ENCODE results near the gene IL20RB.

Gene IL20RB

DNA sequence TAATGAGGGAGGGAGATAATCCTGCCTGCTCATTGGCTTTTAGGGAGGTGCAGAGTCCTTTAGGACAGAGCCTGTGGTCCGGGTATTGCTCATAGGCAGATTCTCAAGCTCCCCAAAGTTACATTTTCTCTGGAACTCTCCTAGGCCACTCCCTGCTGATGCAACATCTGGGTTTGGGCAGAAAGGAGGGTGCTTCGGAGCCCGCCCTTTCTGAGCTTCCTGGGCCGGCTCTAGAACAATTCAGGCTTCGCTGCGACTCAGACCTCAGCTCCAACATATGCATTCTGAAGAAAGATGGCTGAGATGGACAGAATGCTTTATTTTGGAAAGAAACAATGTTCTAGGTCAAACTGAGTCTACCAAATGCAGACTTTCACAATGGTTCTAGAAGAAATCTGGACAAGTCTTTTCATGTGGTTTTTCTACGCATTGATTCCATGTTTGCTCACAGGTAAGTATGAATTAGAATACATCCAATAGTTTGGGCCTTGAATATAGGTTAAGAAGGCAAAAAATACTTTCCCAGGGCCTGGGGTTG lies at the start of gene IL20RB:
IL20RB (plus strand) TSS at position 233 of the 538 bp plus-strand sequence; CDS start at position 364, 131 bp downstream.
- DNase-seq (ENCODE audit: low read depth) = no peak

GRCh38 chr3:136908297-136908696 lies 49.5 kb upstream of the IL20RB start:
- DNase-seq (ENCODE audit: low read depth) = no peak

DNA sequence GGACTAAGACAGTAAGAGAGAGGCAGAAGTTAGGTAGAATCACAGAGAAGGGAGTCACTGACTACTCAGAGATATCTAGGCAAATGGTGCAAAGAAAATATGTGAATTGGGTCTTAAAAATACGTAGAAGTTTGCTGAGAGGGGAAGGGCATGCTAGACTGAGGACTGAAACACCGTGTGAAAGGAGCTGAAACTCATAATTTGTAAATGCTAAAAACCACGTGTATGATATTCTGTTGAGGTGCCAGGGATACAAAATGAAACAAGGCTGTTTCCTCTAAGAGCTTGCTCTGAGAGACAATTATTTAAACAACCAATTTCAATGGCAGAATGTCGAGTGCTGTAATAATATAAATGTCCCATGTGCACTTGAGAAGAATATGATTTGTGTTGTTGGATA lies 48.6 kb upstream of the IL20RB start:
- no peak for DNase-seq (ENCODE audit: low read depth)

DNA sequence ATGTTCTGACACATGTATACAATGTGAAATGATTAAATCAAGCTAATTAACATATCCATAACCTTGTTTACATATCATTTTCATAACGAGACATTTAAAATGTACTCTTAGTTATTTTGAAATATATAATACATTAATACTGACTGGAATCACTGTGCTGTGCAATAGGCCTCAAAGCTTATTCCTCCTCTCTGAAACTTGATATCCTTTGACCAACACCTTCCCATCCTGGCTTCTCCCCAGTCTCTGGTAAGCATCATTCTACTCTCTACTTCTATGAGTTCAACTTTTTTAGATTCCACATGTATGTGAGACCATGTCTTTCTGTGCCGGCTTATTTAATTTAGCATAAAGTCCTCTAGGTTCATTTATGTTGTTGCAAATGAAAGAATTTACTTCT lies 47.1 kb upstream of the IL20RB start:
- no peak for DNase-seq (ENCODE audit: low read depth)

DNA sequence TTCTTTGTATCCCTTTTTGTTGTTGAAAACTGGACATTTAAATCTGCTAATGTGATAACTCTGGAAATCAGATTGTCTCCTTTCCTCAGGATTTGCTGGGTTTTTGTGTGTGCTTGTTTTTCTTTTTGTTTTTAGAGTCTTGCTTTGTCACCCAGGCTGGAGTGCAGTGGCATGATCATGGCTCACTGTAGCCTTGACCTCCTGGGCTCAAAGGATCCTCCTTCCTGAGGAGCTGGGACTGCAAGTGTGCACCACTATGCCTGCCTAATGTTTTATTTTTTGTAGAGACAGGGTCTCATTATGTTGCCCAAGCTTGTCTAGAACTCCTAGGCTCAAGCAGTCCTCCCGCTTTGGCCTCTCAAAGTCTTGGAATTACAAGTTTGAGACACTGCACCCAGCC lies 44.6 kb upstream of the IL20RB start:
- no peak for DNase-seq (ENCODE audit: low read depth)

- DNase-seq (ENCODE audit: low read depth) = no peak
These were observed 43.0 kb upstream of the IL20RB start for GRCh38 chr3:136914739-136915138.

GRCh38 chr3:136916223-136916622 lies 41.6 kb upstream of the IL20RB start:
- DNase-seq (ENCODE audit: low read depth) = no peak

- no peak for DNase-seq (ENCODE audit: low read depth)
These were observed 37.8 kb upstream of the IL20RB start for GRCh38 chr3:136919799-136920580.

DNA sequence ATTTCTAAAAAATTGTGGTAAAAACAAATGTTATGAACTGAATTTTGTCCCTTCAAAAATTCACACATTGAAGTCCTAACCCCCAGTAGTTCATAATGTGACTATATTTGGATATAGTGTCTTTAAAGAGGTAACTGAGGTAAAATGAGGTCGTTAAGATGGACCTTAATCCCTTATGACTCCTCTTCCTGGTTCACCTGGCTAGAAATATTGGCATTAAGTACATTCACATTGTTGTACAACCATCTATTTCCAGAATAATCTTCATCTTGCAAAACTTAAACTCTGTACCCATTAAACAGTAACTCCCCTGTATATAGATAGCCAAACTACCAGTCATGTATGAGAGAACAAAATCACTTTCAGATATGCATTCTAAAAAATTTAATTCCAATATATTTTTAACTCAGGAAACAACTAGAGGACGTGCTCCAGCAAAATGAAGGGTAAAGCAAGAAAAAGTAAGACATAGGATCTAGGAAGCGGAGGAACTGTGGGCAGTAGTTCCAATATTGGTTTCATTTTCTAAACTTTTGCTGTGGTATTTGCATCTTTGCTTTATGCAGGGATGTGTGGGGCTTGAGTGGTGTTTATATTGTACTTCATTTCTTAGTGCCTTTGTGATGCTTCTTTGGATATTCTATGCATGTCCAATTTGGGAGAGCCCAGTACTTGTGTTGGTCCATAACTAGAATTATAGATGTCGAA lies 36.7 kb upstream of the IL20RB start:
- no peak for DNase-seq (ENCODE audit: low read depth)

GRCh38 chr3:136925425-136926190 lies 32.2 kb upstream of the IL20RB start:
- no peak for DNase-seq (ENCODE audit: low read depth)

GRCh38 chr3:136928240-136928639 lies 29.5 kb upstream of the IL20RB start:
- DNase-seq (ENCODE audit: low read depth) = no peak

- DNase-seq (ENCODE audit: low read depth) = no peak
These were observed 27.7 kb upstream of the IL20RB start for GRCh38 chr3:136929977-136930670.

- no peak for DNase-seq (ENCODE audit: low read depth)
These were observed 26.2 kb upstream of the IL20RB start for GRCh38 chr3:136931606-136932005.

DNA sequence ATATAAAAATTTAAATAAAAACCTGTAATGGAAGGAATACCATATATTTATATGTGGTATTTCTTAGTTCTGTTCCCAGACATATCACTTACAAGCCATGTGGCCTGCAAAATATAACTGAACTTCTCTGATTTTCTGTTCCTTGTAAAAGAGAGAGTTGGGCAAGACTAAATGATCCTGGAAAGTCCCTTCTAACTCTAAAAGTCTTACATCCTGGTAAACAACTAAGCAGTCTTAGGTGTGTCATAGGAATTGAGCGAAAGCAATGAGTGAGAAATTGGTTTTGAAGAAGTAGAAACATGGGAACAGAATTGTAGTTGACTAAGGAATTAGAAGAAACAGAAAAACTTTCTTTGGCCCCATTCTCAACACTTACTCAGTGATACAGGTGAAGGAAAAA lies 25.3 kb upstream of the IL20RB start:
- DNase-seq (ENCODE audit: low read depth) = no peak

GRCh38 chr3:136932978-136933772 lies 24.6 kb upstream of the IL20RB start:
- DNase-seq (ENCODE audit: low read depth) = no peak

- DNase-seq (ENCODE audit: low read depth) = no peak
These were observed 20.6 kb upstream of the IL20RB start for GRCh38 chr3:136937175-136937574.

GRCh38 chr3:136937851-136938250 lies 19.9 kb upstream of the IL20RB start:
- no peak for DNase-seq (ENCODE audit: low read depth)

GRCh38 chr3:136938334-136938733 lies 19.4 kb upstream of the IL20RB start:
- no peak for DNase-seq (ENCODE audit: low read depth)

- DNase-seq (ENCODE audit: low read depth) = no peak
These were observed 18.3 kb upstream of the IL20RB start for GRCh38 chr3:136939489-136939888.

- no peak for DNase-seq (ENCODE audit: low read depth)
These were observed 15.0 kb upstream of the IL20RB start for GRCh38 chr3:136942803-136943202.

GRCh38 chr3:136943436-136943835 lies 14.3 kb upstream of the IL20RB start:
- DNase-seq (ENCODE audit: low read depth) = no peak
